ENCODE measurements around the gene TUBA1C.
"Not testable (repeated sequence)": the region's sequence is repeated elsewhere in the genome, so short reads cannot be mapped to it uniquely, and the experiment has no call there.

TUBA1C gene

DNA sequence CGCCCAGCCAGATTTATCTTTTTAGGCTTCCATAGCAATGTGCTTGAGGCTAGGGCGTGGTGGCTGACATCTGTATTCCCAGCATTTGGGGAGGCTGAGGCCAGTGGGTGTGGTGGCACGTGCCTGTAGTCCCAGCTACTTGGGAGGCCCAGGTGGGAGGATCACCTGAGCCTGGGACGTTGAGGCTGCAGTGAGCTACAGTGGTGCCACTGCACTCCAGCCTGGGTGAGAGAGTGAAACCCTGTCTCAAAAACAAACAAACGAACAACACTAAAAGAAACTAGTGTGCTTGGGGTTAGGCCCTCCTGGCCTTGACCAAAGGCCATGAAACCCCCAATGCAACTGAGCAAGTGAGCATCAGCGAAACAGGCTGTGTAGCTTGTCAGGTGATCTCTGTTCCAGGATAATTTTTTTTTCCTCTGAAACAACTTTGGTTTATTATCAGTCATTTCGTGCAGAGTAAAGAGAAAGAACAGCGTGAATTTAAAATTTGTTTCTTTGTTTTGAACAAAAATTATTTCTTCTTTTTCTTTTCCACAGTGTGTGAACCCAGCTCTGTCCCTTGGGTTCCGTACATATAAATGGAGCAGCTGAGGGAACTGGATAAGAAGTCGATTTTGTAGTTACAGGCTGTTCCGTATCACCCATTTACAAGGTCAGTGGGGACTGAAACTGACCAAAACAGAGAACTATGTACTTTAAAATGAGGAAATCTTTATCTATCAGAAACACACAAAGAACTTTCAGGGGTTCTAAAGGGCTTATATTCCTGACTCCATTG lies 8.8 kb upstream of the TUBA1C start:
- no peak for DNase-seq

DNA sequence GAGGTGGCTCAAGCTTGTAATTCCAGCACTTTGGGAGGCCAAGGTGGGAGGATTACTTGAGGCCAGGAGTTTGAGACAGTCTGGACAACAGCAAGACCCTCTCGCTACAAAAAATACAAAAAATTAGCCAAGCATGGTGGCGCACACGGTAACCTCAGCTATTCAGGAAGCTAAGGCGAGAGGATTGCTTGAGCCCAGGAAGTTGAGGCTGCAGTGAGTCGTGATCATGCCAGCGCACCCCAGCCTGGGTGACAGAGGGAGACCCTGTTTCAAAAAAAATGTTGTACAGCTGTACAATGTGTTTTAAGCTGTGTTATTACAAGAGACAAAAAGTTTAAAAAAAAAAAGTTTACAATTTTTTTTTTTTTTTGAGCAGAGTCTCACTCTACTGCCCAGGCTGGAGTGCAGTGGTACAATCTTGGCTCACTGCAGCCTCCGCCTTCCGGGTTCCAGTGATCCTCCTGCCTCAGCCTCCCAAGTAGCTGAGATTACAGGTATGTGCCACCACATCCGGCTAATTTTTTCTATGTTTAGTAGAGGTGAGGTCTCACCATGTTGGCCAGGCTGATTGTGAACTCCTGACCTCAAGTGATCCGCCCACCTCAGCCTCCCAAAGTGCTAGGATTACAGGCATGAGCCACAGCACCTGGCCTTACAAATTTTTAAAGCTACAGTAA lies 7.2 kb upstream of the TUBA1C start:
- DNase-seq, result not testable (repeated sequence)

DNA sequence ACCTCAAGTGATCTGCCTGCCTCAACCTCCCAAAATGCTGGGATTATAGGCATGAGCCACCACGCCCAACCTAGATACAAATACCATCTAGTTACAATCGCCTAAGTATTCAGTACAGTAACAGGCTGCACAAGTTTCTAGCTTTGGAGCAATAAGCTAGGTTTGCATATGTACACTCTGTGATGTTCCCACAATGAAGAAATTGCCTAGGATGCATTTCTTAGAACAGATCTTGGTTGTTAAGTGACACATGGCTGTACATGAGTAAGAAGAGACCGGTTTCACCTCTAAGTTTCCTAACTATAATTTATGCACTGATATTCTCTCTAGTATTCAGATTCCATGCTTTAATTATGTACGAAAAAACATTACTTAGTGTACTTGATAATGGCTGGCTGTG lies 5.4 kb upstream of the TUBA1C start:
- no peak for DNase-seq

DNA sequence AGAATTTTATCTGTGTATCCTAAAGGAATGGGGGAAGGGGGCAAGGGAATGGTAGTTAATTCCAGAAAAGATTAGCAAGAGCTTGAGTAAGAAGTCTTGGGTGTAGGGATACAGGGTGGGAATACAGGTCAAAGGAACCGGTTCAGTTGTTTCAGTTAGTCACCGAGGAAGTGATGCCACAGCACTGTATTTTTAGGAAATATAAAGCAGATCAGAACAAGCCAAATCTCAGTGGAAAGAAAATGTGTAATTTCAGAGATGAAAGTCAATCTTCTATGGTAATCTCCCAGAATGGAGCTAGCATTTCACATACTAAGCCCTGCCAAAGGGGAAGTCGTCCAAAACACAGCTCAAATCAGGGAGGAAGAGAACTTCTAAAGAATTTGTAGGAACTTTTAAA lies 4.7 kb upstream of the TUBA1C start:
- peak; percentile 26 for DNase-seq

DNA sequence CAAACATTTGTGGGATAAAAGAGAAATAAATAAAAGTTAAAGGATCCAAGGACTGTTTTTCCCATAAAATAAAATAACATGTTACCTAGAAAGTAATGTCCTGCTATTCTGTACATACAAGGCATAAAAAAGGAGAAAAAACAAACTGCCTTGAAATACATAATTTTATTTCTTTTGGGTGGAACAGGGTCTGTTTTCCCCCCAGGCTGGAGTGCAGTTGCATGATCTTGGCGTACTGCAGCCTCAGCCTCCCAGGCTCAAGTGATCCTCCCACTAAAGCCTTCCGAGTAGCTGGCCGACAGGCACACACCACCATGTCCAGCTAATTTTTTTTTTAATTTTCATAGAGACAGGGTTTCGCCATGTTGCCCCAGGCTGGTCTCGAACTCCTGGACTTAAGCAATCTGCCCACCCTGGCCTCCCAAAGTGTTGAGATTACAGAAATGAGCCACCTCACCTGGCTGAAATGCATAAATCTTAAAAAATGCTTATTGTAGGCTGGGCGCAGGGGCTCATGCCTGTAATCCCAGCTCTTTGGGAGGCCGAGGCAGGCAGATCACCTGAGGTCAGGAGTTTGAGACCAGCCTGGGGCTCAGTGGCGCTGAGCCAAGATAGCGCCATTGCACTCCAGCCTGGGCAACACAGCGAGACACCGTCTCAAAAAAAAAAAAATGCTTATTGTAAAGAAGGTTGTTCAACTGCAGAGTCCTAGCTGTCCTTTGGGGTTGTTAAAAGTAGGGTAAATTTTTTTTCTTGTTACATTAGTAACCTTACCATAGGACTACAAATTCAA lies 4.1 kb upstream of the TUBA1C start:
- no peak for DNase-seq

DNA sequence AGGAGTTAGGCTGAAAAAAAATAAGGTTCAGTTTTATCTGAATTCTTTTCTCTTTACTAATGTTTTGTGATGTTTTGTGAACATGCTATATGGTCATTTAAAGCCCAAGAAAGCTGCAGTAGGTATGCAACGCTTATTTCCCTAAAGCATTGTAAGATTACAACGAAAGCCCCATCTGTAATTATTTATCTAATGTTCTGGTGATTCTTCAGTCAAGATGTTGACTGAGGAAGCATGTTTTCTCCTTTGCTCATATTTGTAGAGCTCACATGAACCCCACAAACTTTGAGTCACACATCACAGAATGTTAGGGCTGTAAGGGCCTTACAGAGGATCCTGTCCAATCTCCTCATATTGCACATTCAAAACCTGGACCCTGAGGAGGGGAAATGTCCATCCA lies 3.2 kb upstream of the TUBA1C start:
- DNase-seq, result no peak

DNA sequence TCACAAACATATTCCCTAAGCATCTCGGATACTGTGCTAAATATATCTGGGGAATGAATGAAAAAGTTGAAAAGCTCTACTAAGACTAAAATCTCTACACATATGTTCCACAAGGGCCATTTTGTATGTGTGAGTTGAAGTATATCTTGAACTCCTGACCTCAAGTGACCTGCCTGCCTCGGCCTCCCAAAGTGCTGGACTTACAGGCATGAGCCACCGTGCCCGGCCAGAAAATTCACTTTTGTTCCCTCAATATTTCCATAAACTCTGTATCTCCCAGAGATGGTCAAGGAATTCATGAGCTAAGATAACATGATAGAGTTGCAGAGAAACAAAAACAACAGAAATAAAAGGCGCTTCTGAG lies 1.5 kb upstream of the TUBA1C start:
- no peak for DNase-seq

DNA sequence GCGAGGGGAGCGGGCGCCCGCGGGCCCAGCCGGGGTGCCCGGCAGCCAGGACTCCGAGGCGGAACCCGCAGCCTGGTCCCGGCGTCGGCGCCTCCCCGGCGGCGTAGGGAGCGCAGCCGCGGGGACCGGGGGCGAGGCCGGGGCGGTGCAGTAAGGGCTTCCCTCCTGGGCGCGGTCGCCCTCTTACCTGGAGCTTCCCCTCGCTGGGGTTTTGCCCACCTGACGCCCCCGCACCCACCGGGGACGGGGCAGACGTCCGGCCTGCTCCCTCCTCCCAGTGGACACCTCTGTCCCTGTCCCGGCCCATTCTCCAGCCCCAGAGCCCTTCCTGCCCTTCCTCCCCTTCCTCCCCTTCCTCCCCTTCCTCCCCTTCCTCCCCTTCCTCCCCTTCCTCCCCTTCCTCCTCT lies 413 bp upstream of the TUBA1C start:
- DNase-seq, result no peak

DNA sequence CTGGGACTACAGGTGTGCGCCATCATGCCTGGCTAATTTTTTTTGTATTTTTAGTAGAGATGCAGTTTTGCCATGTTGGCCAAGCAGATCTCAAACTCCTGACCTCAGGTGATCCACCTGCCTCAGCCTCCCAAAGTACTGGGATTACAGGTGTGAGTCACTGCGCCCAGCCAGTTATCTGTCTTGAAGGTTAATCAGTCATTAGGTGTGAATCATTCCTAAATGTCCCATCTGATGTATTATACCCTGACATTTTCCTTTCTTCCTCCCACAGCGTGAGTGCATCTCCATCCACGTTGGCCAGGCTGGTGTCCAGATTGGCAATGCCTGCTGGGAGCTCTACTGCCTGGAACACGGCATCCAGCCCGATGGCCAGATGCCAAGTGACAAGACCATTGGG lies 4.3 kb downstream of the TUBA1C start:
- not testable (repeated sequence) for DNase-seq

DNA sequence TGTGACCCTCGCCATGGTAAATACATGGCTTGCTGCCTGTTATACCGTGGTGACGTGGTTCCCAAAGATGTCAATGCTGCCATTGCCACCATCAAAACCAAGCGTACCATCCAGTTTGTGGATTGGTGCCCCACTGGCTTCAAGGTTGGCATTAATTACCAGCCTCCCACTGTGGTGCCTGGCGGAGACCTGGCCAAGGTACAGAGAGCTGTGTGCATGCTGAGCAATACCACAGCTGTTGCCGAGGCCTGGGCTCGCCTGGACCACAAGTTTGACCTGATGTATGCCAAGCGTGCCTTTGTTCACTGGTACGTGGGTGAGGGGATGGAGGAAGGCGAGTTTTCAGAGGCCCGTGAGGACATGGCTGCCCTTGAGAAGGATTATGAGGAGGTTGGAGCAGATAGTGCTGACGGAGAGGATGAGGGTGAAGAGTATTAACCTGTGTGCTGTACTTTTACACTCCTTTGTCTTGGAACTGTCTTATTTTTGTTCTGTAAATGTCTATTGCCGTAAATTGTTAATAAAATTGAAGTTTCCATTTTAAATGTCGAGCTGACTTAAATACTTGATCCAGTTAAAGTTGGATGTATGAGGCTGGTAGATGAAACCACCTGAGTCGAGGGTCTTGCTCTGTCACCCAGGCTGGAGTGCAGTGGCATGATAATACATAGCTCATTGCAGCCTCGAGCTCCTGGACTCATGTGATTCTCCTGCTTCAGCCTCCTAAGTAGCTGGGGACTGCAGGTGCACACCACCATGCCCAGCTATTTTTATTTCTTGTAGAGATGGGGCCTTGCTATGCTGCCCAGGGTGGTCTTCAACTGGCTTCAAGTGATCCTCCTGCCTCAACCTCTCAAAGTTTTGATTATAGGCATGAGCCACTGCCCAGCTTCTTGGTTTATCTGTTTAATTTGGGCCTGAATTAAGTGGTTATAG lies 8.2 kb downstream of the TUBA1C start:
- DNase-seq, result no peak

DNA sequence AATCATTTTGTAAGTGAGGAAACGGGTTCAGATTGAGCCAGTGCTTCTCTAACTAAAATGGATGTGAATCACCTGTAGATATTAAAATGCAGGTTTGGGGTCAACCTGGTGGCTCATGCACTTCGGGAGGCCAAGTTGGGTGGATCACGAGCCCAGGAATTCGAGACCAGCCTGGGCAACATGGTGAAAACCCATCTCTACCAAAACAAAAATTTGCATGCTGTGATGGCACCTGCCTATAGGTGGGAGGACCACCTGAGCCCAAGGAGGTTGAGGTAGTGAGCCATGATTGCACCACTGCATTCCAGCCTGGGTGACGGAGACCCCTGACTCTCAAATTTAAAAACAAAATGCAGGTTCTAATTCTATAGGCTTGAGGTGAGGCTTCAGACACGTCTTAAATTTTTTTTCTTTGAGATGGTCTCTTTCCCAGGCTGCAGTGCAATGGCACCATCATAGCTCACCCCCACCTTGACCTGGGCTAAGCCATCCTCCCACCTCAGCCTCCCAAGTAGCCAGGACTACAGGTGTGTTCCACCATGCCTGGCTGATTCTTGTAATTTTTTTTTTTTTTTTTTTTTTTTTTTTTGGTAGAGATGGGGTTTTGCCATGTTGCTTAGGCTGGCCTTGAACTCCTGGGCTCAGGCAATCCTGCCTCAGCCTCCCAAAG lies 9.0 kb downstream of the TUBA1C start:
- DNase-seq, result no peak

DNA sequence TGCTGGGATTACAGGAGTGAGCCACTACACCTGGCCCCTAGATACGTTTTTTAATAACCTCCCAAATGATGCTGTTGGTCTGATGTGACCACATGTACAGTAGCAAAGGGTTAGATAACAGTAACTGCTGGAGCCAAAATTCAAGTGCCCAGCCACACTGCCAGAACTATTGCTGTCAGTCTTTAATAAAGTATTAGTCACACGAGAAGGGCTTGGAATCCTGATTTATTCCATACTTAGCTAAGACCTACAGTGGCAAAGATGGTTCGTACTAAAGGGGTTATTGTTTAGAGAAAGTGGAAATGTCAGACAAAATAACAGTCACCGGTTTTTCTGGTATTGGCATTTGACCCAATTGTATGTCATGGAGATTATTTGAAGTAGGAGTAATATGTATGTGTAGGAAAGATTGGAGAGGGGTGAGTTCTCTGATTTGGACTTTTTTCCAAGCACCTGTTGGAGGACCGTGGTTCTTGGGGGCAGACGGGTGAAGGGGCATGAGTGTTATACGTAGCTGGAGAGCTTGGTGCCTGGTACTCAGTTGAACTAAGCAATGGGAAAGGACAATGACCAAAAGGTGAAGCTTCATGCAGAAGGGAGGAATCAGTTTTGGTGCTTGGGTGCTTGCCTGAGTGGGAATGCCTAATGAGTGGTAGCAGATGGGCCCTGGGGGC lies 9.7 kb downstream of the TUBA1C start:
- no peak for DNase-seq

DNA sequence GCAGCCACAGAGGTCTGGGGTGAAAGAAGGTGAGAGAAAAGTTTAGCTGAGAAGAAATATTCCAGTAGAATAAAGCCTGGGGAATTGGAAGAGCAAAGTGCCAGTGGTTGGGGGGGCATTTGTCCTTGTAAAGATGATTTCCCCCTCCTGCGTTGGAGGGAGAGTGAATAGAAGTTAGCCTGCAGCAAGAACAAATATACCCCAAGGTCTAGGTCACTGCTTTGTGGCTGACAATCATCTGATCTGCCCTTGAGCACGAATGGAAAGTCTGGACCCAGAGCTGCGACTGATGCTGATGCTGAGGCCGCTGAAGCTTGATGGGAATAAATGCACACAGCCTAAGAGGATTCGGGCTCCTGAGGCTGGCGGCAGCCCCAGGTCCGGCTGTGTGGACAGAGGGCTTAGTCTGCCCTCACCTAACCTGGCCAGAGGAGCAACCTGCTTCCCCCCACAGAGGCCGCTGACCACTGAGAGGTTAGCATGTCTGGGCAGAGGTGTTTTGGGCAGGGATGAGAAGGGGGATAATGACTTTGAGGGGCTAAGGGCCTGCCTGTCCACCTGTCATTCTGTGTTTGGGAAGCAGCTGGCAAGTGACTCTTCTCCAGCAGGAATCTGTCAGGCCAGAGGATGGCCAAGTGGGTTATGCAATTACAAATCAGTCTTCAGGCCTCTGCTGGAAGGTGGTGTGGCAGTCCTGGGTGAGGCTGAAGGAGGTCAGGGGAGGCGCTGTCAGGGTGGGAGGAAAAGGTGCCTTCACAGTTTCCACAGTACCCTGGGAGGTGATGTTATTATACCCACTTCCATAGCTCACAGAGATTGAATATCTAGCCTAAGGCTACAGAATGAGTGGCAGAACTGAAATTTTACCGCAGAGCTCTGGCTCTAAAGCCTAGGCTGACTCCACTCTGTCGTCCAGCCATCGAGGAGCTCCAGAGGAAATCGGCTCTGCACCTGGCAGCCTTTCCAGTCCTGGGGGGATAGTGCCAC lies 11.7 kb downstream of the TUBA1C start:
- no peak for DNase-seq

DNA sequence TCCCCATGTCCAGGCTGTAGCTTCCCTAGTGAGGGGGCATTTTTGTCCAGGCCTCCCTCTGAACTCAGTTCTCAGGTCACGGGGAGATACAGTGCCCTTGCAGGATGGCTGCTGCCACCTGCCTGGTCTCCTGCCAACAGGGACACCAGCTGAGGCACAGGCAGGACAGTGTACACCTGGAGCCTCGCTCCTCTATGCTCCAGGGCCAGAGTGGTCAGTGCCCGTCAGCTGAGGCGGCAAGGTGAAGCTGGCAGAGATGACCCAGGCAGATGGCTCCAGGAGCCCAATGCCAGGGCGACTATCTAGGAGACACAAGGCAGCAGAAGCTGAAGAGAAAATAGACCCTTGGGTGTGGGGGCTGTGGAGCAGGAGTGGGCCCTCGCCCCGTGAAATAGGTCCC lies 12.6 kb downstream of the TUBA1C start:
- no peak for DNase-seq

DNA sequence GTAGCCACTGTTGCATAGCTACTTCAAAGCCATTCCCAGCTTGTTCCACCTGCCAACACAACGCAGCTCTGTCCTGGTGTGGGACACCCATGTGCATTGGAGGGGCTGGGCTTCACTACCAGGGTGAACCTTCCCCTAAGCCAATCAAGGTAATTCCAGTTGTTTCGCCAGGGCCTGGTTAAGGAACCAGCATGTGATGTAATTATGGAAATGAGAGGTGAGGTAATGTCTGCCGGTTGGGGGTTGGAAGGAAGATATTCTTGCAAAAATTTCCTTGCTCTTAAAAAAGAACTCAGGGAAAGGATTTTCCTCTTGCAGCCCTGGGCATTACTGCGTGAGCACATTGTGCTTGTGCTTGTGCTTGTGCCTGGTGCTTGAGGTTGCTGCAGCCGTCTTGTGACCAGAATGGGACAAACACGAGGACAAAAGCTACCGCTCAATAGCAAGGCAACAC lies 14.9 kb downstream of the TUBA1C start:
- no peak for DNase-seq

DNA sequence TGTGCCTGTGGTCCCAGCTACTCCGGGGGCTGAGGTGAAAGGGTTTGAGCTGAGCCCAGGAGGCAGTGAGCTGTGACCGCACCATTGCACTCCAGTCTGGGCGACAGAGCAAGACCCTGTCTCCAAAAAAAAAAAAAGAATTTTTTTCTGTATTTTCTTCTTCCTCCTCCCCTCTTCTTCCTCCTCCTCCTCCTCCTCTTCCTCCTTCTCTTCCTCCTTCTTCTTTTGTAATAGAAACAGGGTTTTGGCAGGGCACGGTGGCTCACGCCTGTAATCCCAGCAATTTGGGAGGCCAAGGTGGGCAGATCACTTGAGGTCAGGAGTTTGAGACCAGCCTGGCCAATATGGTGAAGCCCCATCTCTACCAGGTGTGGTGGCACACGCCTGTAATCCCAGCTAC lies 15.7 kb downstream of the TUBA1C start:
- not testable (repeated sequence) for DNase-seq

DNA sequence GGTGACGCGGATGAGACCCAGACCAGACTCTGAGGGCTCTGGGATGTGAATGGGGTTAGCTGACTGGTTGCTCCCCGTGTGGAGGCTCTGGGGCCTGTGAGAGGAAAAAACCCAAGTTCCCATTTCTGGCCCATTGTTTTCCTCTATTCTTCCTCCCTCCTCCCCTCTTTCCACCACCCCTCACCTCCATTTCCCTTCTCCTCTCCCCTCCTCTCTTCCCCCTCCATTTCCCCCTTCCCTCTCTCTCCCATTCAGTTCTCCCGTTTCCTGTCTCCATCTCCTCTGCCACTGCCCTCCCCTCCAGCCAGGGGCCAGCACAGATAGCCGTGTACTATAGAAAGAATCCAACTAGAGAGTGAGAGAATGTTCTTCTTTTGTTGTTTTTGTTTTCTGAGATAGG lies 17.4 kb downstream of the TUBA1C start:
- DNase-seq, result no peak

DNA sequence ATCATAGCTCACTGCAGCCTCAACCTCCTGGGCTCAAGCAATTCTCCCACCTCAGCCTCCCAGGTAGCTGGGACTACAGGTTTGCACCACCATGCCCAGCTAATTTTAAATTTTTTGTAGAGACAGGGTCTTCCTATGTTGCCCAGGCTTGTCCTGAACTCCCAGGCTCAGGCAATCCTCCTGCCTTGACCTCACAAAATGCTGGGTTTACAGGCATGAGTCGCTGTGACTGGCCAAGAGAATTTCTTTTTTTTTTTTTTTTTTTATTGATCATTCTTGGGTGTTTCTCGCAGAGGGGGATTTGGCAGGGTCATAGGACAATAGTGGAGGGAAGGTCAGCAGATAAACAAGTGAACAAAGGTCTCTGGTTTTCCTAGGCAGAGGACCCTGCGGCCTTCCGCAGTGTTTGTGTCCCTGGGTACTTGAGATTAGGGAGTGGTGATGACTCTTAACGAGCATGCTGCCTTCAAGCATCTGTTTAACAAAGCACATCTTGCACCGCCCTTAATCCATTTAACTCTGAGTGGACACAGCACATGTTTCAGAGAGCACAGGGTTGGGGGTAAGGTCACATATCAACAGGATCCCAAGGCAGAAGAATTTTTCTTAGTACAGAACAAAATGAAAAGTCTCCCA lies 18.0 kb downstream of the TUBA1C start:
- not testable (repeated sequence) for DNase-seq

DNA sequence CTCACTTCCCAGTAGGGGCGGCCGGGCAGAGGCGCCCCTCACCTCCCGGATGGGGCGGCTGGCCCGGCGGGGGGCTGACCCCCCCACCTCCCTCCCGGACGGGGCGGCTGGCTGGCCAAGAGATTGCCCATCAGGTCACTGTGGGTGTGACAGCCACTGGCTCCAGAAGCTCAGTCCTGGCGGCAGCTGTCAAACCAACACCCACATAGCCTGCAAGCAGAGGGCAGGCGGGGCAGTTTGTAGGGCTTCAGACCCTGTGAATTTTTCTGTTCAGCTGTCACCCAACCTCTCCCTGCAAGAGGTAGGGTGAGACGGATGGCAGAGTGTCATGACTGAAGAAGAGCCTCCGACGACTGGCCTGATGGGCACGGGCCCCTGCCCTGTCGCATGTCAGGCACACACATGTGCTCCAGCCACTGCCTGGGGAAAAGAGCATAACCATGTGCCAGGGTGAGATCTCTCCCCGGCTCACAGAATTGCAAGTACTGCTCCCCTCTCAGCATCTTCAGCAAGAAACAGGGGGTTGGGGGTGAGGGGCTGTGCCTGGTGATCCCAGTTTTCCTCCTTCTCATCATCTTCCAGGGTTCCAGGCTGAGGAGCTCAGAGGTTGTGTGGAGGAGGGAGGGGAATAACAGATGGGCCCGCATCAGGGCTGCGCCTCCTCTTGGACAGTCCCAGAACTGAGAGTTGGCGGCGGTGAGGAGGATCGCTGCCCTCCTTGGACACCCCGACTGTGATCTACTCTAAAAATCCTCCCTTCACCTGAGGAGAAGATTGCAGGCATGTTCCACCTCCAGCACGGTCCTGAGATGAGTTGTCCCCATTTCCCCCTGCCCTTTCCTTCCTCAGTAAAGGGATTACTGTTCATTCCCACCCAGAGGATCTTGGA lies 18.9 kb downstream of the TUBA1C start:
- DNase-seq, result no peak

All from amniotic stem cell (primary cell).